Breast epithelium (tissue), 3 donors: ENCODE results near the gene RTN1.

ENCODE experiments used
- CTCF ChIP-seq, 3 donors: fragments of 450-650 bp; IDR thresholded peaks; one replicate each; pipeline ENCODE4 v1.5.1; 2016 to 2017; ENCODE audit warnings: antibody characterized with exemption in 3 of 3, mild to moderate bottlenecking in 3 of 3, moderate library complexity in 3 of 3
- POLR2A ChIP-seq: fragments of 450-650 bp; IDR thresholded peaks from one replicate; pipeline ENCODE4 v1.6.1; 2016; ENCODE audit warnings: antibody characterized with exemption, mild to moderate bottlenecking, moderate library complexity
- POLR2AphosphoS5 ChIP-seq, 3 donors: sonication (generic); formaldehyde crosslinking; IDR thresholded peaks; one replicate each; pipeline ENCODE4 v1.6.1; 2017; ENCODE audit warnings: antibody characterized with exemption in 3 of 3

- TF ChIP-seq CTCF (IDR thresholded peaks at IDR 0.05) (peak in 1 of 3 donors; percentile 14), POLR2A (no peak), POLR2AphosphoS5 (IDR thresholded peaks at IDR 0.05) (no peak)
These were observed 238.2 kb downstream of the RTN1 start for GRCh38 chr14:59632381-59632780.
